ENCODE measurements around the gene CCR7.

CCR7 gene

DNA sequence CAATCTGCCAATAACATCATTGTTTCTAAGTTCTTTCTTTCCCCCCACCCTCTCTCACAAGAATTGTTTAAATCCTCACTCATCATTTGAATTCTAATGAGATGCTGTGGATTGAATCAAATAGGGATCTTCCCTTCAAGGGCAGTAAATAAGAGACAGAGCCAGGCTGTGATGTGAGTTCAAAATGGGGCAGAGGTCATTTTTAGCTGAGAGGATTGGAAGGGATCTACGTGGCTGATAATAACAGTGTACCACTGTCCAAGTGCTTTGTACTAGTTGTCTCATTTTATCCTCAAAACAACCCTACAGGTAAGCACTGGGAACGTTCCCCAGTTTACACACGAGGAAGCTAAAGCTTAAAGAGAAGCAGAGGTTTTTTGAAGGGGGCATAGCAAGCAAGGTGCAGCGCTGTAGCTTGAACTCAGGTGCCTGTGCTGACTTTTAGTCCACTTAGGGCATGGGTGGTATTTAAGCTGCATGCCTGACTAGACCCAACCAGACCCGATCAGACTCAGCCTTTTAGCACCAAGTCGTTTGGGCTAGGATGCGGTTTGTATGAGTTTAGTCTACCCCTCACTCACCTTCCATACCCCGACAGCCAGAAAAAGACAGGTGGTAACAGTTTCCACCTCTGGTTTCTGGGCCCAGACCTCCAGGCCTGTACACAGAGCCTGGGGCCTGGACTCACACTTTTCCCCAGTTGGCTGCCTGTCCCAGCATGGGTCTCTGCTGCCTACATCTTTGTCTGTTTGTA, 39.2 kb upstream of the CCR7 start:
- TF ChIP-seq USF1 (IDR thresholded peaks at IDR 0.05) (no peak), MAX (IDR thresholded peaks at IDR 0.05) (no peak), TAF1 (IDR thresholded peaks at IDR 0.05; ENCODE audit: low read depth) (no peak), NFIC (IDR thresholded peaks at IDR 0.05) (no peak), YY1 (IDR thresholded peaks at IDR 0.05; ENCODE audit: low read depth) (no peak), EP300 (IDR thresholded peaks at IDR 0.05; ENCODE audit: borderline replicate concordance) (no peak), CREB1 (IDR thresholded peaks at IDR 0.05; ENCODE audit: low read depth) (no peak), TEAD4 (IDR thresholded peaks at IDR 0.05) (no peak), RAD21 (IDR thresholded peaks at IDR 0.05; ENCODE audit: low read depth) (no peak), CEBPB (IDR thresholded peaks at IDR 0.05) (no peak), ZBTB7A (IDR thresholded peaks at IDR 0.05; ENCODE audit: low read depth) (no peak), FOXM1 (IDR thresholded peaks at IDR 0.05; ENCODE audit: borderline replicate concordance, low read depth) (no peak), TCF12 (IDR thresholded peaks at IDR 0.05; ENCODE audit: low read depth) (no peak), EGR1 (IDR thresholded peaks at IDR 0.05) (no peak)
- TF ChIP-seq, protein P1, sequence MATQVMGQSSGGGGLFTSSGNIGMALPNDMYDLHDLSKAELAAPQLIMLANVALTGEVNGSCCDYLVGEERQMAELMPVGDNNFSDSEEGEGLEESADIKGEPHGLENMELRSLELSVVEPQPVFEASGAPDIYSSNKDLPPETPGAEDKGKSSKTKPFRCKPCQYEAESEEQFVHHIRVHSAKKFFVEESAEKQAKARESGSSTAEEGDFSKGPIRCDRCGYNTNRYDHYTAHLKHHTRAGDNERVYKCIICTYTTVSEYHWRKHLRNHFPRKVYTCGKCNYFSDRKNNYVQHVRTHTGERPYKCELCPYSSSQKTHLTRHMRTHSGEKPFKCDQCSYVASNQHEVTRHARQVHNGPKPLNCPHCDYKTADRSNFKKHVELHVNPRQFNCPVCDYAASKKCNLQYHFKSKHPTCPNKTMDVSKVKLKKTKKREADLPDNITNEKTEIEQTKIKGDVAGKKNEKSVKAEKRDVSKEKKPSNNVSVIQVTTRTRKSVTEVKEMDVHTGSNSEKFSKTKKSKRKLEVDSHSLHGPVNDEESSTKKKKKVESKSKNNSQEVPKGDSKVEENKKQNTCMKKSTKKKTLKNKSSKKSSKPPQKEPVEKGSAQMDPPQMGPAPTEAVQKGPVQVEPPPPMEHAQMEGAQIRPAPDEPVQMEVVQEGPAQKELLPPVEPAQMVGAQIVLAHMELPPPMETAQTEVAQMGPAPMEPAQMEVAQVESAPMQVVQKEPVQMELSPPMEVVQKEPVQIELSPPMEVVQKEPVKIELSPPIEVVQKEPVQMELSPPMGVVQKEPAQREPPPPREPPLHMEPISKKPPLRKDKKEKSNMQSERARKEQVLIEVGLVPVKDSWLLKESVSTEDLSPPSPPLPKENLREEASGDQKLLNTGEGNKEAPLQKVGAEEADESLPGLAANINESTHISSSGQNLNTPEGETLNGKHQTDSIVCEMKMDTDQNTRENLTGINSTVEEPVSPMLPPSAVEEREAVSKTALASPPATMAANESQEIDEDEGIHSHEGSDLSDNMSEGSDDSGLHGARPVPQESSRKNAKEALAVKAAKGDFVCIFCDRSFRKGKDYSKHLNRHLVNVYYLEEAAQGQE (IDR thresholded peaks at IDR 0.05; ENCODE audit: low read depth): no peak

GRCh38 chr17:40602445-40603443, 37.5 kb upstream of the CCR7 start:
- TF ChIP-seq CEBPB (IDR thresholded peaks at IDR 0.05) (no peak), CREB1 (IDR thresholded peaks at IDR 0.05; ENCODE audit: low read depth) (no peak), EGR1 (IDR thresholded peaks at IDR 0.05) (no peak), USF1 (IDR thresholded peaks at IDR 0.05) (no peak), MAX (IDR thresholded peaks at IDR 0.05) (no peak)
- TF ChIP-seq, protein P1 (IDR thresholded peaks at IDR 0.05; ENCODE audit: low read depth): no peak

DNA sequence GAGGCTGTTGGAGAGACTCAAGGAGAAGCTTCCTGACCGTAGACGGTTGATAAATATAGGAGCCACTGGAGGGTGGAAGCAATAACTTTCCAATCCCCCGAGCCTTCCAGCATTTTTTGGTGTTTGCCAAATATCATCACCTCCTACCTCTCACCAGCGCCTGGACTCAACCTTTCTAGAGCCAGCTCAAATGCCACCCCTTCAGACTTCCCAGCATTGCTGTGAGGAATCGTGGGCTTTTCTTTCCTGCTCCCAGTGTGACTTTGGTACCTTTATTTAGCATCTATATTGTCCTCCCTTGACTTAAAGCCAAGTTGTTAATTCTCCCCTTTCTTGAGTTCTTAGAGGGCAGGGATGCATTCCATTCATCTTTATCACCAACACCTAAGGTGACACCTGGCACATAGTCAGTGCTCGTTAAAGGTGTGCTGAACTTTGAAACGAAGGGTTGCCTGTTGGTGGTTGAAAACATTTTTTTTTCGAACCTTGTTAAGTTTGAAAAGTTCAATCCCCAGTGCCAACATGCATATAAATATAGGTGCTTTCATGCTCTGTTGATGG, 35.3 kb upstream of the CCR7 start:
- no peak for TF ChIP-seq CEBPB (IDR thresholded peaks at IDR 0.05)
- 0 out of 2 replicates have a peak, but pooled peaks have one; percentile 29 for TF ChIP-seq NFIC (IDR thresholded peaks at IDR 0.05)

GRCh38 chr17:40599468-40599763, 34.1 kb upstream of the CCR7 start:
- TF ChIP-seq ZBTB7A (IDR thresholded peaks at IDR 0.05; ENCODE audit: low read depth) (no peak), USF1 (IDR thresholded peaks at IDR 0.05) (no peak), EP300 (IDR thresholded peaks at IDR 0.05; ENCODE audit: borderline replicate concordance) (no peak), TEAD4 (IDR thresholded peaks at IDR 0.05) (no peak), NFIC (IDR thresholded peaks at IDR 0.05) (no peak), YY1 (IDR thresholded peaks at IDR 0.05; ENCODE audit: low read depth) (no peak), EGR1 (IDR thresholded peaks at IDR 0.05) (no peak)
- TF ChIP-seq, protein P1 (IDR thresholded peaks at IDR 0.05; ENCODE audit: low read depth): no peak

Data from Ishikawa (cell line).